SU-DHL-6 (cell line): ENCODE results near the gene CWH43.

Experiments used
- H2AFZ ChIP-seq: fragments of 200-600 bp; sonication (generic); 2 replicates; pipeline ENCODE4 v1.6.1; 2014; ENCODE audit warnings: low read depth, mild to moderate bottlenecking, moderate library complexity, mixed read lengths, antibody characterized with exemption, low read length; ENCODE audit not compliant: severe bottlenecking
- H3F3A ChIP-seq: fragments of 200-600 bp; shearing (Covaris generic); 2 replicates; pipeline ENCODE4 v1.6.0; 2016; ENCODE audit warnings: antibody characterized with exemption, mild to moderate bottlenecking; ENCODE audit not compliant: insufficient read depth
- H3K27ac ChIP-seq: fragments of 200-600 bp; sonication (generic); 2 replicates; pipeline ENCODE4 v1.5.1; 2016; ENCODE audit warnings: low read depth, mild to moderate bottlenecking, low read length, moderate library complexity, mixed read lengths
- H3K27me3 ChIP-seq: fragments of 200-600 bp; sonication (generic), shearing (Covaris generic); 2 replicates; pipeline ENCODE4 v1.6.0; 2014; ENCODE audit warnings: mild to moderate bottlenecking, low read length
- H3K36me3 ChIP-seq: fragments of 200-600 bp; sonication (generic); 2 replicates; pipeline ENCODE4 v1.6.1; 2014; ENCODE audit warnings: mild to moderate bottlenecking, low read length, mixed read lengths
- H3K4me2 ChIP-seq: fragments of 300-600, 200-600 bp; shearing (Covaris generic), sonication (generic); 2 replicates; pipeline ENCODE4 v1.6.0; 2014; ENCODE audit warnings: low read length, low read depth, mild to moderate bottlenecking; ENCODE audit not compliant: poor library complexity, severe bottlenecking
- H3K4me3 ChIP-seq: fragments of 200-600 bp; sonication (generic); 2 replicates; pipeline ENCODE4 v1.5.1; 2014; ENCODE audit warnings: antibody characterized with exemption, low read length, mild to moderate bottlenecking, mixed read lengths; ENCODE audit not compliant: insufficient read depth, poor library complexity, severe bottlenecking
- H3K79me2 ChIP-seq: fragments of 200-600 bp; sonication (generic); 2 replicates; pipeline ENCODE4 v1.6.1; 2014; ENCODE audit warnings: mild to moderate bottlenecking, low read length, moderate library complexity; ENCODE audit not compliant: insufficient read depth
- H3K9ac ChIP-seq: fragments of 200-600 bp; sonication (generic); 2 replicates; pipeline ENCODE4 v1.7.0; 2014; ENCODE audit warnings: mild to moderate bottlenecking, low read length
- H3K9me2 ChIP-seq: fragments of 200-600 bp; sonication (generic); replicated peaks from 2 replicates; pipeline ENCODE4 v1.6.1; 2014; ENCODE audit warnings: low read length; ENCODE audit not compliant: insufficient read depth
- H3K9me3 ChIP-seq: fragments of 200-600 bp; sonication (generic); 2 replicates; pipeline ENCODE4 v1.6.1; 2014; ENCODE audit warnings: low read length, mixed read lengths; ENCODE audit not compliant: insufficient read depth
- H4K20me1 ChIP-seq: fragments of 200-600 bp; sonication (generic); 2 replicates; pipeline ENCODE4 v1.6.1; 2014; ENCODE audit warnings: low read depth, mild to moderate bottlenecking, antibody characterized with exemption, low read length, moderate library complexity, mixed read lengths
- CTCF ChIP-seq: fragments of 200-600 bp; sonication (generic); IDR thresholded peaks from one replicate; pipeline ENCODE4 v1.5.1; 2017; ENCODE audit warnings: antibody characterized with exemption, mild to moderate bottlenecking, low read length, moderate library complexity; ENCODE audit not compliant: insufficient read depth, poor library complexity, severe bottlenecking
- EZH2phosphoT487 ChIP-seq: fragments of 200-600 bp; sonication (generic), shearing (Covaris generic); conservative IDR thresholded peaks from 2 replicates; pipeline ENCODE4 v1.6.1; 2018; ENCODE audit warnings: mild to moderate bottlenecking, antibody characterized with exemption, low read length, moderate library complexity, mixed read lengths

The CWH43 gene

GRCh38 chr4:48985976-48986653 lies at the start of gene CWH43:
CWH43 (plus strand) TSS chr4:48986275; CDS start chr4:48986430, 155 bp downstream.
- H3K9me3 ChIP-seq: no peaks in the 10 kb centered on the region
- no peaks in the 10 kb centered on the region for H3K79me2 ChIP-seq
- no peak for TF ChIP-seq CTCF
- TF ChIP-seq EZH2phosphoT487: no peak
- H3K9me2 ChIP-seq: no peaks in the 10 kb centered on the region
- H3K27ac ChIP-seq: no peak within 1 kb of the TSS
- no peaks in the 10 kb centered on the region for H3K27me3 ChIP-seq
- no peak within 1 kb of the TSS for H3K4me2 ChIP-seq
- H2AFZ ChIP-seq: no peak within 1 kb of the TSS
- no peak within 1 kb of the TSS for H3K4me3 ChIP-seq
- H3K9ac ChIP-seq: no peak within 1 kb of the TSS
- H3F3A ChIP-seq: no peaks in the 10 kb centered on the region
- no peaks in the 10 kb centered on the region for H3K36me3 ChIP-seq
- no peaks in the 10 kb centered on the region for H4K20me1 ChIP-seq

DNA sequence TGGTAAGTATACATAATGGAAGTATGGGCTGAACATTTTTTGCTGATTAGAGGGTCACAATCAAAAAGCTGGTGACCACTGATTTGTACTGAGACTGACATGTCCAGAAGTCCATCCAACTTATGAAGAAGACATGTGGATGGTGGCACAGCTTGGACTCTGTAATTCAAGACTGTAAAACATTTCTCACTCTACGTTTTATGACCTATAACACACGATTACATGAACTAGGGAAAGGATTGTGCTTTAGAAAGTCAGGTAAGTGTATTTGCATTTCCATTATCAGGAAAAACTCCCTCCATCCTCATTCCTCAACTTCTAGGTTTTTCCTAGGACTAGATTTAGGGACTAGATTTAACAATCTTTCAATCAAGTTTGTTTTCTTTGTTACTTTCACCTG lies 49.0 kb upstream of the CWH43 start:
- Histone ChIP-seq H3K9ac (no peak overlapping the region), H3K4me2 (no peak overlapping the region), H3F3A (no peaks in the 10 kb centered on the region), H3K9me3 (no peaks in the 10 kb centered on the region), H3K27ac (no peak overlapping the region), H3K27me3 (no peaks in the 10 kb centered on the region), H3K36me3 (no peaks in the 10 kb centered on the region), H3K9me2 (no peaks in the 10 kb centered on the region), H2AFZ (no peak overlapping the region), H3K79me2 (no peaks in the 10 kb centered on the region), H4K20me1 (no peaks in the 10 kb centered on the region), H3K4me3 (no peak overlapping the region)
- TF ChIP-seq EZH2phosphoT487 (no peak), CTCF (no peak)

DNA sequence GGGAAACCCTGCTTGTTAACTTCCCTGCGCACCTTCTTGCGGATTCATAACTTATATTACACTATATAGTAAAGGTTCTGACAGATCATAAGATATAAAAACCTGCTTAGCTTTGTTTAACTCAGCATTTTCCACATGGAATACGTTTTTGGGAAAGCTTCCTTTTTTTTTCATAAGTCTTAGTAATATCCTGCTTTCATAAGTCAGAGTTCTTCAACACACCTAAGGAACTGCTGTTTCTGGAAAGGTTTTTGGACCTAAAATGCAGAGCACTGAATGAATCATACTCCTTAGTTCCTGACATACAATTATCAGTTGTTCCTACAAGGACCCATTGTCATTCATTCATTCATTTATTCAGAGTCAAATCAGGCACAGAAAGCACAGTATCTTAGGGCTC lies 47.2 kb upstream of the CWH43 start:
- no peaks in the 10 kb centered on the region for H3K27me3 ChIP-seq
- H3K27ac ChIP-seq: no peak overlapping the region
- no peaks in the 10 kb centered on the region for H3K79me2 ChIP-seq
- TF ChIP-seq CTCF: no peak
- no peaks in the 10 kb centered on the region for H3F3A ChIP-seq
- H3K9ac ChIP-seq: no peak overlapping the region
- no peaks in the 10 kb centered on the region for H3K36me3 ChIP-seq
- H3K4me2 ChIP-seq: no peak overlapping the region
- no peaks in the 10 kb centered on the region for H3K9me2 ChIP-seq
- no peaks in the 10 kb centered on the region for H3K9me3 ChIP-seq
- no peak overlapping the region for H3K4me3 ChIP-seq
- H4K20me1 ChIP-seq: no peaks in the 10 kb centered on the region
- H2AFZ ChIP-seq: no peak overlapping the region
